ENCODE results near the gene GALNT8.

Gene GALNT8

GRCh38 chr12:4802841-4803240, 82.6 kb downstream of the GALNT8 start:
- DNase-seq (ENCODE audit: low read depth) = no peak

GRCh38 chr12:4806439-4807115, 86.4 kb downstream of the GALNT8 start:
- DNase-seq (ENCODE audit: low read depth) = no peak

- no peak for DNase-seq (ENCODE audit: low read depth)
Observed at GRCh38 chr12:4807116-4807783, 87.0 kb downstream of the GALNT8 start.

GRCh38 chr12:4807813-4808212, 87.6 kb downstream of the GALNT8 start:
- DNase-seq (ENCODE audit: low read depth) = no peak

- DNase-seq (ENCODE audit: low read depth) = no peak
Observed at GRCh38 chr12:4809013-4809448, 88.8 kb downstream of the GALNT8 start.

GRCh38 chr12:4809449-4810218, 89.4 kb downstream of the GALNT8 start:
- DNase-seq (ENCODE audit: low read depth) = no peak

- no peak for DNase-seq (ENCODE audit: low read depth)
Observed at GRCh38 chr12:4810219-4810671, 90.0 kb downstream of the GALNT8 start.

GRCh38 chr12:4812624-4813327, 92.6 kb downstream of the GALNT8 start:
- no peak for DNase-seq (ENCODE audit: low read depth)

GRCh38 chr12:4813741-4814140, 93.5 kb downstream of the GALNT8 start:
- DNase-seq (ENCODE audit: low read depth) = no peak

GRCh38 chr12:4814485-4814884, 94.3 kb downstream of the GALNT8 start:
- DNase-seq (ENCODE audit: low read depth) = no peak

GRCh38 chr12:4816744-4817525, 96.7 kb downstream of the GALNT8 start:
- no peak for DNase-seq (ENCODE audit: low read depth)

GRCh38 chr12:4817880-4818279, 97.7 kb downstream of the GALNT8 start:
- DNase-seq (ENCODE audit: low read depth) = no peak

GRCh38 chr12:4819654-4820053, 99.5 kb downstream of the GALNT8 start:
- DNase-seq (ENCODE audit: low read depth) = no peak

GRCh38 chr12:4820971-4821370, 100.8 kb downstream of the GALNT8 start:
- no peak for DNase-seq (ENCODE audit: low read depth)
